HG03442 (cell line): ENCODE data around the gene DRAM1.
"Not testable (repeated sequence)": the region's sequence is repeated elsewhere in the genome, so short reads cannot be mapped to it uniquely, and the experiment has no call there.

Source experiments
- ATAC-seq: cut with Tn5 transposase; IDR thresholded peaks from one replicate; pipeline ENCODE4 v1.9.1; 2021; ENCODE audit warnings: mild to moderate bottlenecking, moderate library complexity; ENCODE audit not compliant: unreplicated experiment

The DRAM1 gene

DNA sequence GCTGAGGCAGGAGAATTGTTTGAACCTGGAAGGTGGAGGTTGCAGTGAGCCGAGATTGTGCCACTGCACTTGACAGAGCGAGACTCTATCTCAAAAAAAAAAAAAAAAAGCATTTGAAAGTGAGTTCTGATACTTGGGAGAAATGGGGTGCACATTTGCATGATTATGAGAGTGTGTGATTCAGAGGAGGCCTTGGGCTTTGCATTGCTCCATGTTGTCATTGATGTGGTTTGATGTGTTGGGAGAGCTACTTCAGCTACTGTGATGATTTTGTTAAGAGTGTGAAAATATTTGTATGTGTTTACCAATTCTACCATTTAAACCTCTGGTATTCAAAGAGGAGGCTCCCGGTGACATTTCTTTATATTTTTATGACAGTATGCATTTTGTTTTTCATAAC, 24.4 kb downstream of the DRAM1 start:
- no peak for ATAC-seq

DNA sequence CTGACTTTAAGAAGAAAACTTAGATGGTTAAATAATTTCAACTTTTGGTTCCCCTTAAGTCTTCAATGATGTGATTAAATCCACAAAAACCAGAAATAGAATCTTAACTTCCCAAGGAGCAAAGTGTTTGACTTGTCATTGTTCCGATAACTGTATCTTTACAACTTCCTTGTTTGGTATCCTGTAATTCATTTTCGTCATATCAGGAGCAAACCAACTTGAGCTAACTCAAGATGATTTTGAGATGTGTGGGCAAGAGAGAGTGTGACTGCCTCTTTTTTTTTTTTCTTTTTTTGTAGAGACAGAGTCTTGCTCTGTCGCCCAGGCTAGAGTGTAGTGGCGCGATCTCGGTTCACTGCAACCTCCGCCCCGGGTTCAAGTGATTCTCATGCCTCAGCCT, 25.3 kb downstream of the DRAM1 start:
- ATAC-seq: no peak

DNA sequence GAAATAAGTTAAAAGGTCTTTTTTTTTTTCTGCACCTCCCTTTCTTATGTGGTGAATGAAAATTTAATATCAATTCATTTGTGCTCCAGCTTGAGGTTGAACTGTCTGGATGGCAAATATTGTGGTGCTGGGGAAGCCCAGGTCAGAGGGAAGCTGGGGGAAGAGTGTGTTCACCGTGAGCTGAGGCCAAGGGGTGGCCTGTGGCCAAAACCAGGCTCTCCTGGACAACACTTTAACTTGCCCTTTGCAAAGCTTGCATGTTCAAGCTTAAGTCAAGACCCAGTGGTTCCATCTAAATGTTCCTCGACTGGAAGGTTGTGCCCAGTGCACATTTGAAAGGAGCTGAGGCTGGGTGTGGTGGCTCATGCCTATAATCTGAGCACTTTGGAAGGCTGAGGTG, 28.8 kb downstream of the DRAM1 start:
- ATAC-seq: no peak

DNA sequence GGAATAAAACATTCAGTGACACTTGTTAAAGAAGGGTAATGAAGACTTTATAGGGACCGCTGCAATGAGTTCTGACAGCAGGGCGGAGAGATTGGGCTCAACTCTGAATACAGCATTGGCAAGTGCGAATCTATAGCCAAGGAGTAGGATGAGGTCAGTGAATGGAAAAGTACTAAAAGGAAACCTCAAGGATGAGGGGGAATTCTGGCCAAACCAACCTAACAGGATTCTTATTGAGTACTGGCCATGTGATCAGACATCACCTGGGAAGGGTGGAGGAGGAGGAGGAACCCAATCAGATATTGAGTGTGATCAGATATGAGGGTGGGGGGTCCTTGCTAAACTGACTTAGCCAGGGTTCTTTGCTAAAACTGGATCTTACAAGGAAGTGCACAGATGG, 31.0 kb downstream of the DRAM1 start:
- ATAC-seq: no peak

DNA sequence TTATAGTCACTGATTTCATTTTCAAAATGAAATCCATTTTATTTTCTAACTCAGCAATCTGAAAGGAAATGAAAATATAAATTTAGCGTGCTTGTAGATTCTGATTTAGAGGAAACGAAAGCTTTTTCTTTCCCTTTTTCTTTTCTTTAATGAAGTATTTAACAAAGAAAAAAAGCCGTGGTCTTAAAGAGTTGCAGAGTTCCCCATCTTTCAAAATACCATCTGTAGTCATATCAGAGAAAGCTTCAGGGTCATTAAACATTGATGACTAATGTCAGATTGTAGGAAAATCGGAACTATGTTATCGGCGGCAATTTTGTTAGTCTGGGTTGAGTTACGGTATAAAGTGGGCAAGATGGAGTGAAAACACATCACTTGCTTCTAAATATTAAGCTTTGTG, 32.3 kb downstream of the DRAM1 start:
- no peak for ATAC-seq

DNA sequence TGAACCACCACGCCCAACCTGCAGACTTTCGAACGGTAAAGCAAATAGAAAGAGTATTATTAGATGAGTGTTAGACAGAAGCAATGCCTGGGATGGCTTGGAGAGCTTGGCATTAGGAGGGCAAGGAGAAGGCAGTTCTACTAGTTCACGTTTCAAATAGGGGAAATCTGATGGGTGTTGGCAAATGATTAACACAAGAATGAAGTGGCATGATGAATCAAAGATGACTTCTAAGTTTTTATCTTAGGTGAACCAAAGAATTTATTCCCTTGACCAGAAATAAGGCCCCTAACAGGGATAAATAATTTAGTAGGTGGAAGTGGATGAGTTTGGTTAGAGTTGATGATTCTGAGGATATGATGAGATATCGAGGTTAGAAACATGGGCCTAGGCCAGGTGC, 38.5 kb downstream of the DRAM1 start:
- ATAC-seq: no peak

DNA sequence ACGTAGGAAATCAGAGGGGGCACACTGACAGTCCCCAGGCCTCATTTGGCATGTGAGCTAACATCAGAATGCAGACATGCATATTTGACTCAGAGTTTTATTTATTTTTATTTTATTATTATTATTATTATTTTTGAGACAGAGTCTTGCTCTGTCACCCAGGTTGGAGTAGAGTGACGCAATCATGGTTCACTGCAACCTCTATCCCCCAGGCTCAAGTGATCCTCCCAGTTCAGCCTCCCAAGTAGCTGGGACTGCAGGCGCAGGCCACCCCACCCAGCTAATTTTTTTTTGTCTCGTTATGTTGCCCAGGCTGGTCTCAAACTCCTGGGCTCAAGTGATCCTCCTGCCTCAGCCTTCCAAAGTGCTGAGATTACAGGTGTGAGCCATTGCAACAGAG, 41.4 kb downstream of the DRAM1 start:
- ATAC-seq: not testable (repeated sequence)

DNA sequence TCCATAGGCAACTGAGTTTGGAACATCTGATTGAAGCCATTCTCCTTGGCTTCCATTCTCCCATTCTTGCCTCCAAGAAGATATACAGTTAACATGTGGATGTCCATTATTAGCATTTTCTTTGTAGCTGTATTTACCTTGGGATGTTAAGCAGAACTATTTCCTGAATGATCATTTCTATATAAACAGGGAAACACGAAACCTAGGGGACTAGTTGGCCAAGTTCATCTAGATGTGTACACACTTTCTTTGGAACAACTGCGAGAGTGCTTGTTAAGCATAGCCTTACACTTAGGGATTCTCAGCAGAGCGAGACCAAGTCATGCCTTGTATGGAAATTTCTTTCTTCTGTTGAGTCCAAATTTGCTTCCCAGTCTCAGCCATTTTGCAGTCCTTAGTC, 42.1 kb downstream of the DRAM1 start:
- no peak for ATAC-seq

DNA sequence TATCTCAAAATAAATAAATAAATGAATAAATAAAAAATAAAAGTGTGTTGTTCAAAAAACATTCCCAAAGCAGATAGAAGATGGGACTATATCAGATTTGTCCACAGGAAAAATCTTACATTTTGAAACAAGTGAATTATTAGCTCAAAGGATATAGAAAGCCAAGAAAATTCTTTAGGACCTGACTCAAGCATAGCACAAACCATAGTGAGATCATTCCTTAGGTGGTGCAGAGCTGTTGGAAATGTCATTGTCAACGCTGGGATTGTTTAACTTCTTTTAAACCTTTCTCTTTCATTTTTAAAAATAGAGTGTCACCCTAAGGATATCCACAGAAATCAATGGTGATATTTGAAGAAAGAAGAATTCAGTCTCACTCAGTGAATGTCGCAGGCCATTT, 43.5 kb downstream of the DRAM1 start:
- no peak for ATAC-seq

DNA sequence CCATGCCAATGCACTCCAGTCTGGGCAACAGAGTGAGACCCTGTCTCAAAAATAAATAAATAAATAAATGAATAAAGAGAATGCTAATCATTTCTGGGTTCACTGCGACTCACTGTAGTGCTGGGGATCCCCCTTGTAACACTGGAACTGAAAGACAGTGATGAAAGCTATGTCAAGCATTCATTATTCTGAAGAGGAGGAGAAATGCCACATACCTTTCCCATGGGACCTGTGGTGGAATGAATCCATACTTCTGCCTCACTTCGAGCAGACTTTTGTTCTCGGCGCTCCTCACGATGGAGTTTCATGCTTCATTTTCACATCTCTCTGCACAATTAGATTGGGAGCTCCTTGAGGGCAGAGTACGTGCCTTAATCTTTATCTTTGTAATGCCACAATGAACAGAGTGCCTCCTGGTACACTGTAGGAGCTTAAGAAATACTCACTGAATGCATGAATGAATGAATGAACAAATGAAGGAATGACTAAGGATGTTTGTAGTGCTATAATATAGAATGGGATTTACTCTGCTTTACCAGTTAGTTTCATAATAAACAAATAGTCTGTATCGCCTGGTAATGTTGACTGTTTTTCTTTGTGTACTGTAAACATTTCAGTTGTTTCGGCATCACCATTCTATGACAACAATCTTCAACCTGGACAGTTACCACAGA, 45.8 kb downstream of the DRAM1 start:
- ATAC-seq: no peak

DNA sequence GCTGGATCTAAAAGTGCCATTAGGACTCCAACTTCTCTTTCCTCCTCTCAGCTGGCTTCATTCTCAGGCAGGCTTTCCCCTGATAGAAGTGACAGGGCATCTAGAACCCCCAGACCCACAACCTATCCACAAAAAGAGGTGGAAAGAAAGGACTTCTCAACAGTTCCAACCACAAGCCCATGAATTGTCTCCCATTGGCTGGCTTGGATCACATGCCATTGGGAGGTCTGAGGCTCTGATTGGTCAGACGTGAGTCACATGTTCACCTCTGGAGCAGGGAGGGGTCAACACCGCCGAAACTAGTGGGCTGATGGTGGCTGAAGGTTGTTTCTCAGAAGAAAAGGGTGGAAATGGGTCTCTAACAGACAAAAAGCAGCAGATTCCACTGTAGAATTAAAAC, 47.2 kb downstream of the DRAM1 start:
- ATAC-seq: no peak

DNA sequence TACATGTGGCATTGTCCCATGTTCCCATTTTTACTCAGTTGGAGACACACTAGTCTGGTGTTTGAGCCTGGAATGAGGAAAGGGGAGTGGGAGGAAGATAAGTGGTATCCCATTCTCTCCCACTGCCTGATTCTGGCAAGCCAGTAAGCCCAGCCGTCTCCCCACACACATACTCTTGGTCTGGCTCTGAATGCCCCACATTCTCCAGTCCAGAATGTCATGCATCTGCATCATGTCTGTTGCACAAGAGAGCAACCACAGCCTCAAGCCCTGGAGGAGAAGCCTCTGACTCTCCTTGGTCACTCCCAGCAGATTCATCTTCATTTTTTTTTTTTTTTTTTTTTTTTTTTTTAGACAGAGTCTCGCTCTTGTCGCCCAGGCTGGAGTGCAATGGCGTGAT, 48.0 kb downstream of the DRAM1 start:
- ATAC-seq: no peak

DNA sequence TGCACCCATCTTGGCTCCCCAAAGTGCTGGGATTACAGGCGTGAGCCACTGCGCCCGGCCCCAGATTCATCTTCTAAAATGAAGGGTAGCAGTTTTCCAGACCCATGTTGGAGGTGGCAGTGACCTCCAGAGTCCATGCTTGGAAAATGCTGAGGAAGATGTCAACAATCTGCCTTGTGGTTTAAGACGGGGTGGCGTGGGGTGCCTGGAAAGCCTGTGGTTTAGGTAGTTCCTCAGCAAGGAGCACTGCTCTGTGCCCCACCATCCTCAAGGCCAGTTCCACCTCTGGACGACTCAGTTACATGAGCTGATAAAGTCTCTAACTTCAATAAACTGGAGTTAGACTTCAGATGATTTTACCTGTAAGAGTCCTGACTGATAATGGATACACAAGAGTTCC, 48.6 kb downstream of the DRAM1 start:
- no peak for ATAC-seq

DNA sequence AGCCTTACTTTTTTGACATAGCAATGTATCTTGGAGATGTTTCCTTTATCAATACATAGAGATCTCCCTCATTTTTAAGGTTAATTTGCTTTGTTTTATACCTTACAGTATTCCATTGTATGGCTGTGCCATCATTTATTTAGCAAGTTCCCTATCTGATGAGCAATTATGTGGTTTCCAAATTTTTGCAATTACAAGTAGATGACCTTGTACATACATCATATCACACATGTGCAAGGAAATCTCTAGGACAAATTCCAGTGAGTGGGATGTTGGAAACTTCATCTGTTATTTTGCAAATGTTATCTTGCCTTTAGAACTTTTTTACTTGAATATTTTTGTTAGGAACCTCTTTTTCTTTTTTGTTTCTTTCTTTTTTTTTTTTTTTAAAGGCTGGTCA, 49.7 kb downstream of the DRAM1 start:
- no peak for ATAC-seq

DNA sequence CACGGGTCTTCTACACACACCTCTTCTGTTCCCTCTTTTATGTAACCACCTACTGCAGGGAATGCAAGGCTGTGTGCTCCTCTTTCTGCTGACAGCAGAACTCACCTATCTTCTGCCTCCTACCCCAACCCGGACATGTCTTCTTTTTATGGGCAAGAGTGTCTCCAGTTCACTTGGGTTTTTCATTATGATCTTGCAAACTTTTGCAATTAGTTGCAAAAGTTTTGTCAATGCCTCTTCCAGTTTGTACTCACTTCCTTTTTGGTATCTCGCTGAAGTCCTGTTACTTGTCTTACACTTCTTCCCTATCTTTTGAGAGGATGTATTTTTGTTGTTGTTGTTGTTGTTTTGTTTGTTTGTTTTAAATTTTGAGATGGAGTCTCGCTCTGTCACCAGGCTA, 50.6 kb downstream of the DRAM1 start:
- ATAC-seq: no peak

DNA sequence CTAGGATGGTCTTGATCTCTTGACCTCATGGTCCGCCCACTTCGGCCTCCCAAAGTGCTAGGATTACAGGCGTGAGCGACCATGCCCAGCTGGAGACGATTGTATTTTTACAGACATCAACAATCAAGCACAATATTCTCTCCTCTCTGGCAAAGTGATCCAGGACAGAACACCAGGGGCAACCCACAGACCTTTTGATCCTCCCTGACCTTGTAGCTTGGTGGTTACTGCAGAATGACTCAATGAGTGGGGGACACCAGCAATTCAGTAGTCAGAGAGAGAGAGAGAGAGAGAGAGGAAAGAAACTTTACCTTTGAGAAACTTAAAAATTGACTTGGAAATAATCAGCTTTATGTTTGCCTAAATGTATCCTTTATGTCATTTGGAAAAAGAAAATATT, 51.2 kb downstream of the DRAM1 start:
- no peak for ATAC-seq

DNA sequence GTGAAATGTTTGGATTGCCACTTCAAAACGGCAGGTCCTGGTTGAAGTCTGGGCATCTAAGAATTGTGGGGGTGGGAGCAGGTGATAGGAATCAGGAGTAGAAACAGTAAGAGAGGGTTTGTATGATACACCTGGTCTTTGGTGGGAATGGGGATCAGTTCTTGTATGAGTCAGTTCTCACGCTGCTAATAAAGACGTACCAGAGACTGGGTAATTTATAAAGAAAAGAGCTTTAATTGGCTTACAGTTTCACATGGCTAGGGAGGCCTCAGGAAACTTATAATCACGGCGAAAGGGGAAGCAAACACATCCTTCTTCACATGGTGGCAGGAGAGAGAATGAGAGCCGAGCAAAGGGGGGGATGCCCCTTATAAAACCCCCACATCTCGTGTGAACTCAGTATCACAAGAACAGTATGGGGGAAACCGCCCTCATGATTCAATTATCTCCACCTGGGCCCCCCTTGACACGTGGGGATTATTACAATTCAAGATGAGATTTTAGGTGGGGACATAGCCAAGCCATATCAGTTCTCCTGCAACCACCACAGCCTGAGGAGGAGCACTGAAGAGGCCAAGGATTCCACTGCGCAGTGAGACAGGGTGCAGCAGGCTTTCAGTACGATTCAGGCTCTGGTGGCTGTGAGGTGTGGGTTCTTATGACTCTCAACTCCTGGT, 52.1 kb downstream of the DRAM1 start:
- ATAC-seq: no peak

DNA sequence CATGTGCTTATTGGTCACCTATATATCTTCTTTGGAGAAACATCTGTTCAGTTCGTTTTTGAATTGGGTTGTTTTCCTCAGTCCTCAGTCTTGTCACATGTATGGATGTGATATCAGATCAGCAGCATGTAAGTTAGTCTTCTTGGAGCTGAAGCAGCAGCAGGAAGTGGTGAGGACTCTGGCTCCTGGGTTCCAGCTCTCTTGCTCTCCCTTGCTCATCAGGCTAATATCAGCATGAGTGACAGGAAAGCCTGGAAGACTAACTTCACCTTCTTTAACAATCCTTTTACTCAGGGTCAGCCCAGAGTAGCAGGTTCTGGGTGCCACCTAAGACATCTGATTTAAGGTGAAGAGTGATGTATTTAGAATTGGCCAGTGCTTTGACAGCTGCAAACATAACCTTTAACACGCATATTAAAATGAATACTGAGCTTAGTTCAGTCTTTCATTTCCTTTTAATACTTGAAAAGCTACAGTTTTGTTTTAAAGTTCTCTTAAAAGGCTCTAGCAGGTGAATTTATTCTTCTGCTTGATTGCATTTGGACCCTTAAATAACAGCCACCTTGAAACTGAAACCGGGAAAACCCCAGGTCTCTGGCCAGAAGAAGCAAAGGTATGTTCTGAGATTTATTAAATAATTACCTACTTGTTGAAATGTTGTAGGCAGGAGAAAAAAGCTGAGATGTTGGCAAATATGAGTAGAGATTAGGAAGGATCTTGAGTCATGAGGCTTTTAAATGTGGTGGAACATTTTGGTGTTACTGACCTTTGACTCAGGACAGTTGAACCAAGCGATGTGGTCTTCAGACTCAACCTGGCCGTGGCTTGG, 54.3 kb downstream of the DRAM1 start:
- peak; percentile 35 for ATAC-seq

DNA sequence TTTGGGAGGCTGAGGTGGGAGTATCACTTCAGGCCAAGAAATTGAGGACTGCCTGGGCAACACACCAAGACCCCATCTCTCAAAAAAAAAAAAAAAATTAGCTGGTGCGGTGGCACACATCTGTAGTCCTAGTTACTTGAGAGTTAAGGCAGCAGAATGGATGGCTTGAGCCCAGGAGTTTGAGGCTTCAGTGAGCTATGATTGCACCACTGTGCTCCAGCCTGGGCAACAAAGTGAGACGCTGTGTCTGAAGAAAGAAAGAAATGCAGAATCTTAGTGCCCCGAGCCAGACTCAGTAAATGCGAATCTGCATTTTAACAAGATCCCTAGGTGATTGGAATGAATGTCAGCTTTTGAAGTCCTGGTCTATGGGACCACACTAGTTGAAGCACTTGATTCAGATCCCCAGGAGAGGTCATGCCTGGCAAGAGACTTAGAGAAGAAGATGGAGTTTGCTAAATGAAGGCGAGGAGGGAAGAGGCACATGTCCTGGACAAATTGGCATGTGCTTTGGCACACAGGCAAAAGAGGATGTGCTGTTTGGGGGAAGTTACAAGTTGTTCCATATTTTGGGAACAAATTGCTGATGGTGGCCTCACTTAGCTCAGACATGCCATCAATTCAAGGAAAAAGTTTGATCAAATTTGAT, 56.6 kb downstream of the DRAM1 start:
- no peak for ATAC-seq

DNA sequence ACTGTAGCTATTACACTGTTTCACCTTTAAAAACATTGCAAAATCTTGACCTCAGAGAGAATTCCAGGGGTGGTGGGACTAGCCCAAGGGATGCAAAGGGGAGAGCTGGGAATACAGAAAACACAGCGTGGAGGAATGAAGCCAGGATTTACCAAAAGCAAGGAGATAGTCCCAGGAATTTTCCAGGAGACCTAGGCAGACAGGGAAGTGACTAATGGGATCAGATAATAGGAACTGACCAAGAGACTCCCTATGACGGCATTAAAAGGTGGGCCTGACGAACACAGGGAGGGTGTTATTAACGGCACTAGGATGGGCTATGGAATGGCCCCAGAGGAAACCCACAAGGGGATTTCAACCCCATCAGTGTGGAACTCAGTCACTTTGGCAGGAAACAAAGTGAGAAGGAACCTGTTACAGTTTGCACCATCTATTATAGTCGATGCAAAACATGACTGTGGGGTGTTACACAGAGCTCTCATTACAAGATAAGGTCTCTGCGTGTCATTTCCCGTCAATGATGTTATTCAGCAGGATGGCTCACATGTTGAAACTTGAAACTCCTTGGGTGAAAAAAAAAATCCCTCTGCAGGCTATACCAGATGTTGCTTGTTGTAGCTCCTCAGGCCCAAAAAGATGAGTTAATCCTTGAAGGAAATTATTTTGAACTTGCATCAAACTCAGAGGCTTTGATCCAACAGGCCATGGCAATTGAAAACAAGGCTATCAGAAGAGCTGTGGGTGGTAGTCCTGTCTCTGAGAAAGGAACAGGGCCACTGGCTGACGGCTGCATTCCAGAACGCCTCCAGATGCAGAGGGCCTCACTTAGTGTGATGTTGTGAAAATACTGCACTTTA, 58.7 kb downstream of the DRAM1 start:
- peak; percentile 77 for ATAC-seq

DNA sequence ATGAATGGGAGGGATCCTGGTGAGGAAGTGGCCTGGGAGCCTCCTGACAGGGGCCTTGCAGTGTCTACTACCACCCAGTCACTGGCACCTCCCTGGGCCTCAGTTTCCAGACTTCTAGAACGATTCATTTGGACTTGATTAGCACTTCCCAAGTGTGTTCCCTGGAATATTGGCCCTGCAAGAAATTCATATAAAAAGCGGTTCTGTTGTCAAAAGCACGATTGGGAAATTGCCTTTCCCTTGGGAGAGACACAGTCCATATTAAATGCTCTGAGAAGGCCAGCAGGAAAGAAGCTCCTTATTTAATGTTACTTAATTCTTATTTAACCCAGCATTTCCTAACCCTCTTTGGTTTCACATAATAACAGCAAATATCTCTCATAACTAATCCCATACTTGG, 61.9 kb downstream of the DRAM1 start:
- ATAC-seq: no peak
